ENCODE measurements around the gene DTYMK. TPM values are rescaled to one million over a fixed set of nuclear protein-coding genes. Genes with fewer than 3 reads are reported as not detected.

DTYMK gene
- polyA plus RNA-seq, 1 of the 3 experiments (the other 2 are of a cell fraction), result 51.1 TPM

DNA sequence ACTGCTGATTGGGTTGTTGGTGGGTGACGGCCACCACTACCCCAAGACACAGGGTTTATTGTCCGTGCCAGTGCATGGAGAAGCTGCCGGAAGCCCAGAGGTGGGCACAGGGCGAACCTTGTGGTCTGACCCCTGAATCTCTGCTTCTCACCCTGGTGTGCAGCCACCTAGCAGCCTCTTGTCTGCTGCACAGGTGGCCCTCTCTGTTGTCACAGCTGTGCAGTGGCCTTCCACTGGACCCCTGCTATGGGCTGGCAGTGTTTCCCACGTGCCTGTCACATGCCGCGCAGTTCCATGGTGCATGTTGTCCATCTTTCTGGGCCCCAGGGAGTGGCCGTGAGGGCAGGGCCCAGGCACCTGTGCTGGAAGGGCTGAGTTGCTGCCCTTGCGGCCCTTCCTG lies 33.9 kb downstream of the DTYMK start:
- TF ChIP-seq NRF1 (IDR thresholded peaks at IDR 0.05; ENCODE audit: low read depth, low read length) (no peak), MAX (IDR thresholded peaks at IDR 0.05; ENCODE audit: low read depth) (no peak)
- Histone ChIP-seq H3K4me2 (no peak overlapping the region), H3K9ac (no peak overlapping the region), H3K36me3 (replicated peaks in 1 of 2; ENCODE audit: control insufficient read depth in 1 of 2, insufficient read depth in 2 of 2, low read length in 1 of 2) (peaks cover 10 to 48% of the 10 kb centered on the region in 2 experiments), H3K4me1 (ENCODE audit: control insufficient read depth in 1 of 2, insufficient read depth in 2 of 2, low read depth in 1 of 2, low read length in 1 of 2) (no peaks in the 10 kb centered on the region; a peak in 1 of 4 replicates), H2AFZ (ENCODE audit: low read depth) (no peak overlapping the region), H3K79me2 (ENCODE audit: insufficient read depth) (peaks cover 49% of the 10 kb centered on the region), H3K27me3 (ENCODE audit: insufficient read depth) (no peaks in the 10 kb centered on the region), H3K4me3 (ENCODE audit: low read depth in 2 of 2, low read length in 1 of 2) (no peak overlapping the region), H4K20me1 (ENCODE audit: insufficient read depth) (peaks cover 34% of the 10 kb centered on the region), H3K27ac (ENCODE audit: low read depth in 2 of 2, low read length in 1 of 2) (no peak overlapping the region), H3K9me3 (no peaks in the 10 kb centered on the region), H3K9me2 (no peaks in the 10 kb centered on the region), H3F3A (replicated peaks; ENCODE audit: insufficient read depth) (no peaks in the 10 kb centered on the region)
- WGBS (ENCODE audit: low lambda C conversion rate), result 93% methylated on average over 5 of the region's 9 CpGs
- ChIA-PET POLR2A (no interaction called here), CTCF (no interaction called here)
- DNase-seq, result no peak

DNA sequence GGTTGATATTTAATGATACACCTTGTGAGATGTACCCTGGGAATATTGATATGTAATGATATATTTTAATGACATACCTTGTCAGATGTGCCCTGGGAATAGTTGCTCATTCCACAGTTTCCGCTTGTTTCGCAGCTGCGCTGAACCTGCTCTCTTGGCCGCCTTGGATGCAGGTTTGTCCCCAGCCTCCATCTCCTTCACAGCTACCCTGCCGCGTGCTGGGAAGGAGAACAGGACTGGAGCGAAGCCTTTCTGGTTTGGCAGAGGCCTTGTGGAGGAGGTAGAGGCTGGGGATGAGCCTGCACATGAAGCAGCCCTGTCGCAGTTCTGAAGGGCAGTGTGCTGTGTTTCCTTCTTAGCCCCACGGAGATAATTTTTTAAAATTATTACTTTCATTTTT lies 34.5 kb downstream of the DTYMK start:
- no peak overlapping the region for H2AFZ ChIP-seq (ENCODE audit: low read depth)
- H3K4me3 ChIP-seq (ENCODE audit: low read depth in 2 of 2, low read length in 1 of 2), result no peak overlapping the region
- no peak for DNase-seq
- 97% methylated on average over 9 of the region's 9 CpGs for WGBS (ENCODE audit: low lambda C conversion rate)
- no peaks in the 10 kb centered on the region for H3K9me3 ChIP-seq
- TF ChIP-seq TCF12 (IDR thresholded peaks at IDR 0.05) (no peak), REST (IDR thresholded peaks at IDR 0.05; ENCODE audit: low read depth, low read length) (no peak), RFX5 (IDR thresholded peaks at IDR 0.05; ENCODE audit: low read length) (no peak), FOXJ3 (CRISPR knock-in tag; IDR thresholded peaks at IDR 0.05) (no peak), RXRA (IDR thresholded peaks at IDR 0.05; ENCODE audit: borderline replicate concordance, low read depth) (no peak), PBX3 (IDR thresholded peaks at IDR 0.05) (no peak)
- H3K36me3 ChIP-seq (replicated peaks in 1 of 2; ENCODE audit: control insufficient read depth in 1 of 2, insufficient read depth in 2 of 2, low read length in 1 of 2), result peaks cover 9 to 48% of the 10 kb centered on the region in 2 experiments
- no peaks in the 10 kb centered on the region; a peak in 1 of 4 replicates for H3K4me1 ChIP-seq (ENCODE audit: control insufficient read depth in 1 of 2, insufficient read depth in 2 of 2, low read depth in 1 of 2, low read length in 1 of 2)
- H3K79me2 ChIP-seq (ENCODE audit: insufficient read depth), result peaks cover 55% of the 10 kb centered on the region
- H3K9ac ChIP-seq, result no peak overlapping the region
- H3K9me2 ChIP-seq, result no peaks in the 10 kb centered on the region
- ChIA-PET POLR2A (no interaction called here), CTCF (no interaction called here)
- peaks cover 39% of the 10 kb centered on the region for H4K20me1 ChIP-seq (ENCODE audit: insufficient read depth)
- H3F3A ChIP-seq (replicated peaks; ENCODE audit: insufficient read depth), result no peaks in the 10 kb centered on the region
- H3K27ac ChIP-seq (ENCODE audit: low read depth in 2 of 2, low read length in 1 of 2), result no peak overlapping the region
- no peak overlapping the region for H3K4me2 ChIP-seq
- no peaks in the 10 kb centered on the region for H3K27me3 ChIP-seq (ENCODE audit: insufficient read depth)
